ENCODE results near the gene RAB21. TPM values are rescaled to one million over a fixed set of nuclear protein-coding genes. Genes with fewer than 3 reads are reported as not detected.
A peak's percentile ranks its signal among the peaks of the same experiment; 100 is the strongest.

Gene RAB21
- total RNA-seq, 2 donors from 2014 or later = 20.8 to 23.7 TPM

GRCh38 chr12:71838231-71838630, 83.6 kb downstream of the RAB21 start:
- Histone ChIP-seq H3K27ac (no peak overlapping the region), H3K36me3 (no peaks in the 10 kb centered on the region), H3K9me3 (no peaks in the 10 kb centered on the region), H3K4me1 (replicated peaks) (no peaks in the 10 kb centered on the region), H3K4me3 (no peak overlapping the region), H3K27me3 (replicated peaks; ENCODE audit: insufficient read depth) (no peaks in the 10 kb centered on the region)
- no peak for TF ChIP-seq POLR2AphosphoS5 (IDR thresholded peaks at IDR 0.05)
- no peak for DNase-seq (ENCODE audit: low spot score)
- WGBS = 92% methylated on average over 6 of the region's 6 CpGs
- intact Hi-C loops (cut with DNase I) = no loop called here

DNA sequence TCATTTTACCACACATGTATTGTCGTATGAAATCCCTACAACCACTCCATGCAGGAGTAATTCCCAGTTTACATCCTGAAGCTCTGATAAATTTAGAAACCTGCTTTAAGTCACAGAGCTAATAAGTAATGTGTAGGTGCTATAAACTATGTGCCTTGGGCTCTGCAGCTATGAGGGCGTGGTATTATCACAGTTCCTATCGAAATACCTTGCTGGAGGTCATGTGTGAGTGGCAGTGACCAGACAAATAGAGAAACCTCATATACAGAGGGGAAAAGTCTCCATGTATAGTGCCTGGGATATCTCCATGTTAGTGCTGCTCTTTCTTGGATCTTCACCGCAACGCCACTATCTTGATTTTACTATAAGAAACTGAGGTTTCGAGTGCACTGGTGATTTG, 84.0 kb downstream of the RAB21 start:
- peak overlapping the region; percentile 98 to 99 for H3K27ac ChIP-seq
- H3K36me3 ChIP-seq = no peaks in the 10 kb centered on the region
- H3K4me3 ChIP-seq = no peak overlapping the region
- no peaks in the 10 kb centered on the region for H3K4me1 ChIP-seq (replicated peaks)
- TF ChIP-seq POLR2A (IDR thresholded peaks at IDR 0.05) (no peak), POLR2AphosphoS5 (IDR thresholded peaks at IDR 0.05) (no peak)
- TF ChIP-seq, protein P1, sequence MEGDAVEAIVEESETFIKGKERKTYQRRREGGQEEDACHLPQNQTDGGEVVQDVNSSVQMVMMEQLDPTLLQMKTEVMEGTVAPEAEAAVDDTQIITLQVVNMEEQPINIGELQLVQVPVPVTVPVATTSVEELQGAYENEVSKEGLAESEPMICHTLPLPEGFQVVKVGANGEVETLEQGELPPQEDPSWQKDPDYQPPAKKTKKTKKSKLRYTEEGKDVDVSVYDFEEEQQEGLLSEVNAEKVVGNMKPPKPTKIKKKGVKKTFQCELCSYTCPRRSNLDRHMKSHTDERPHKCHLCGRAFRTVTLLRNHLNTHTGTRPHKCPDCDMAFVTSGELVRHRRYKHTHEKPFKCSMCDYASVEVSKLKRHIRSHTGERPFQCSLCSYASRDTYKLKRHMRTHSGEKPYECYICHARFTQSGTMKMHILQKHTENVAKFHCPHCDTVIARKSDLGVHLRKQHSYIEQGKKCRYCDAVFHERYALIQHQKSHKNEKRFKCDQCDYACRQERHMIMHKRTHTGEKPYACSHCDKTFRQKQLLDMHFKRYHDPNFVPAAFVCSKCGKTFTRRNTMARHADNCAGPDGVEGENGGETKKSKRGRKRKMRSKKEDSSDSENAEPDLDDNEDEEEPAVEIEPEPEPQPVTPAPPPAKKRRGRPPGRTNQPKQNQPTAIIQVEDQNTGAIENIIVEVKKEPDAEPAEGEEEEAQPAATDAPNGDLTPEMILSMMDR (IDR thresholded peaks at IDR 0.05) = no peak
- H3K9me3 ChIP-seq = no peaks in the 10 kb centered on the region
- intact Hi-C loops (cut with DNase I) = loop anchor here (1.0 kb wide), 1 partner anchor 83 kb away; no protein-coding TSS in a partner anchor
- no peak for DNase-seq (ENCODE audit: low spot score)
- WGBS = 98% methylated on average over 6 of the region's 6 CpGs
- no peaks in the 10 kb centered on the region for H3K27me3 ChIP-seq (replicated peaks; ENCODE audit: insufficient read depth)

- TF ChIP-seq, protein P1 (IDR thresholded peaks at IDR 0.05) = no peak
- no peak for TF ChIP-seq POLR2AphosphoS5 (IDR thresholded peaks at IDR 0.05)
- no peak for TF ChIP-seq POLR2A (IDR thresholded peaks at IDR 0.05)
- no peak for DNase-seq (ENCODE audit: low spot score)
- Histone ChIP-seq H3K9me3 (no peaks in the 10 kb centered on the region), H3K4me3 (peak overlapping the region; percentile 48 to 72), H3K27ac (peak overlapping the region; percentile 98 to 99), H3K36me3 (no peaks in the 10 kb centered on the region), H3K27me3 (replicated peaks; ENCODE audit: insufficient read depth) (no peaks in the 10 kb centered on the region), H3K4me1 (replicated peaks) (peaks cover 3% of the 10 kb centered on the region)
- 2% methylated on average over 20 of the region's 20 CpGs for WGBS
- intact Hi-C loops (cut with DNase I) = no loop called here
Observed at GRCh38 chr12:71840231-71840847, 85.7 kb downstream of the RAB21 start.

- 83% methylated on average over 3 of the region's 3 CpGs for WGBS
Observed at GRCh38 chr12:71846322-71846940, 91.8 kb downstream of the RAB21 start.

GRCh38 chr12:71848212-71848611, 93.5 kb downstream of the RAB21 start:
- no peaks in the 10 kb centered on the region for H3K9me3 ChIP-seq
- no peak overlapping the region for H3K27ac ChIP-seq
- TF ChIP-seq POLR2A (IDR thresholded peaks at IDR 0.05) = no peak
- TF ChIP-seq, protein P1 (IDR thresholded peaks at IDR 0.05) = no peak
- no peak for TF ChIP-seq POLR2AphosphoS5 (IDR thresholded peaks at IDR 0.05)
- no peaks in the 10 kb centered on the region for H3K36me3 ChIP-seq
- H3K4me3 ChIP-seq = no peak overlapping the region
- intact Hi-C loops (cut with DNase I) = loop anchor here (5.0 kb wide), 1 partner anchor 66 kb away; no protein-coding TSS in a partner anchor
- H3K27me3 ChIP-seq (replicated peaks; ENCODE audit: insufficient read depth) = no peaks in the 10 kb centered on the region
- no peak for DNase-seq (ENCODE audit: low spot score)
- peaks cover 6% of the 10 kb centered on the region for H3K4me1 ChIP-seq (replicated peaks)

More at GRCh38 chr12:71846322-71846940, 91.8 kb downstream of the RAB21 start:
- Histone ChIP-seq H3K27ac (no peak overlapping the region), H3K9me3 (no peaks in the 10 kb centered on the region), H3K4me3 (no peak overlapping the region), H3K27me3 (replicated peaks; ENCODE audit: insufficient read depth) (no peaks in the 10 kb centered on the region), H3K4me1 (replicated peaks) (peaks cover 6% of the 10 kb centered on the region), H3K36me3 (no peaks in the 10 kb centered on the region)
- DNase-seq (ENCODE audit: low spot score) = no peak
- intact Hi-C loops (cut with DNase I) = loop anchor here (5.0 kb wide), 1 partner anchor 64 kb away; no protein-coding TSS in a partner anchor
- TF ChIP-seq, protein P1 (IDR thresholded peaks at IDR 0.05) = peak in 3 of 4 experiments; percentile 49 to 67 (median 61)
- TF ChIP-seq POLR2AphosphoS5 (IDR thresholded peaks at IDR 0.05) (no peak), POLR2A (IDR thresholded peaks at IDR 0.05) (no peak)
